Limb (tissue), 2 donors: ENCODE data around the gene INSYN2A.

Source experiments
- DNase-seq, 2 donors: peaks; one replicate each; pipeline ENCODE4 v3.0.0-alpha.2; 2016; ENCODE audit errors: extremely low spot score in 2 of 2

INSYN2A gene

GRCh38 chr10:127154831-127155620 lies 41.4 kb downstream of the INSYN2A start:
- DNase-seq, result no peak

- no peak for DNase-seq
Observed at GRCh38 chr10:127153181-127153580, 43.2 kb downstream of the INSYN2A start.

- no peak for DNase-seq
Observed at GRCh38 chr10:127151981-127152699, 44.3 kb downstream of the INSYN2A start.

GRCh38 chr10:127151541-127151940 lies 44.9 kb downstream of the INSYN2A start:
- DNase-seq, result no peak

- no peak for DNase-seq
Observed at GRCh38 chr10:127150136-127150535, 46.3 kb downstream of the INSYN2A start.

GRCh38 chr10:127149501-127150081 lies 46.8 kb downstream of the INSYN2A start:
- DNase-seq, result peak in 1 of 2 donors; percentile 55

- no peak for DNase-seq
Observed at GRCh38 chr10:127148933-127149220, 47.5 kb downstream of the INSYN2A start.

GRCh38 chr10:127148066-127148932 lies 48.1 kb downstream of the INSYN2A start:
- no peak for DNase-seq

GRCh38 chr10:127146661-127147060 lies 49.7 kb downstream of the INSYN2A start:
- no peak for DNase-seq
